HepG2 (cell line): ENCODE data around the gene WDR45B. TPM values are rescaled to one million over a fixed set of nuclear protein-coding genes. Genes with fewer than 3 reads are reported as not detected.
A peak's percentile ranks its signal among the peaks of the same experiment; 100 is the strongest.

Experiments
- ATAD3A ChIP-seq: sonication (generic); formaldehyde crosslinking; IDR thresholded peaks from 2 replicates; pipeline ENCODE4 v1.4.0; 2020; ENCODE audit warnings: missing genetic modification reagents
- BHLHE40 ChIP-seq: IDR thresholded peaks from 2 replicates; pipeline ENCODE4 v1.6.1; 2011; ENCODE audit warnings: low read length, improper control_type of control experiment
- JUN ChIP-seq: sonication (generic); formaldehyde crosslinking; IDR thresholded peaks from 2 replicates; pipeline ENCODE4 v1.4.0; 2020; ENCODE audit warnings: mild to moderate bottlenecking, missing genetic modification reagents
- MTA1 ChIP-seq: sonication (generic); formaldehyde crosslinking; IDR thresholded peaks from 2 replicates; pipeline ENCODE4 v1.4.0; 2020; ENCODE audit warnings: missing genetic modification reagents, mild to moderate bottlenecking, borderline replicate concordance
- ONECUT2 ChIP-seq: sonication (generic); formaldehyde crosslinking; IDR thresholded peaks from 2 replicates; pipeline ENCODE4 v1.4.0; 2020; ENCODE audit warnings: missing genetic modification reagents
- POLR2AphosphoS5 ChIP-seq: IDR thresholded peaks from 2 replicates; pipeline ENCODE4 v1.6.1; 2012; ENCODE audit warnings: low read depth, low read length
- RFXANK ChIP-seq: IDR thresholded peaks from 2 replicates; pipeline ENCODE4 v1.6.1; 2016
- SMAD9 ChIP-seq: sonication (generic); formaldehyde crosslinking; IDR thresholded peaks from 2 replicates; pipeline ENCODE4 v1.5.1; 2020; ENCODE audit warnings: mild to moderate bottlenecking, missing genetic modification reagents
- SNAPC5 ChIP-seq: sonication (generic); formaldehyde crosslinking; IDR thresholded peaks from 2 replicates; pipeline ENCODE4 v1.8.1; 2023; ENCODE audit warnings: mild to moderate bottlenecking, missing genetic modification reagents, borderline replicate concordance
- TARDBP ChIP-seq: sonication (generic); formaldehyde crosslinking; IDR thresholded peaks from 2 replicates; pipeline ENCODE4 v1.8.0; 2022; ENCODE audit warnings: mild to moderate bottlenecking, missing genetic modification reagents
- TOPORS ChIP-seq: sonication (generic); formaldehyde crosslinking; IDR thresholded peaks from 2 replicates; pipeline ENCODE4 v1.8.0; 2023; ENCODE audit warnings: mild to moderate bottlenecking, missing genetic modification reagents
- ZNF138 ChIP-seq: sonication (generic); formaldehyde crosslinking; IDR thresholded peaks from 2 replicates; pipeline ENCODE4 v1.5.0; 2020; ENCODE audit warnings: mild to moderate bottlenecking, low read depth, missing genetic modification reagents
- ZNF251 ChIP-seq: sonication (generic); formaldehyde crosslinking; IDR thresholded peaks from 2 replicates; pipeline ENCODE4 v1.9.0; 2021; ENCODE audit warnings: mild to moderate bottlenecking, missing genetic modification reagents
- ZNF335 ChIP-seq: sonication (generic); formaldehyde crosslinking; IDR thresholded peaks from 2 replicates; pipeline ENCODE4 v1.4.0; 2020; ENCODE audit warnings: missing genetic modification reagents
- ZXDC ChIP-seq: sonication (generic); formaldehyde crosslinking; IDR thresholded peaks from 2 replicates; pipeline ENCODE4 v1.5.0; 2020; ENCODE audit warnings: mild to moderate bottlenecking, missing genetic modification reagents
- polyA plus RNA-seq, 8 experiments: library from polyadenylated mRNA; depleted of rRNA in 3 of 8; stranded (reverse) in 7 of 8; unstranded in 1 of 8; fragments of >200 nt; fragmentation: Illumina TruSeq in 4 of 8; extraction: Trizol in 4 of 8; gene quantifications; 2 replicates each; pipeline versions ENCODE4 v1.2.1 to v1.2.3, GENCODE V29; 2011 to 2016; ENCODE audit warnings: low read depth in 4 of 8, missing spikeins in 1 of 8, mixed read lengths in 1 of 8; ENCODE audit not compliant: insufficient read depth in 1 of 8
- total RNA-seq, 5 experiments: library from RNA; depleted of rRNA; stranded (reverse); fragments of >200 nt; fragmentation: Illumina TruSeq; extraction: Trizol; gene quantifications; 2 replicates each; pipeline ENCODE4 v1.2.3, GENCODE V29; 2016; ENCODE audit warnings: low read depth in 1 of 5
- TF ChIP-seq, protein P1 (sequence below): sonication (generic); formaldehyde crosslinking; IDR thresholded peaks from 2 replicates; pipeline ENCODE4 v1.4.0; 2020; ENCODE audit warnings: mild to moderate bottlenecking, missing genetic modification reagents, borderline replicate concordance
- TF ChIP-seq, protein P2 (sequence below): sonication (generic); formaldehyde crosslinking; IDR thresholded peaks from 2 replicates; pipeline ENCODE4 v1.5.1; 2020; ENCODE audit warnings: missing genetic modification reagents, mild to moderate bottlenecking, borderline replicate concordance
- TF ChIP-seq, protein P3 (sequence below): sonication (generic); formaldehyde crosslinking; IDR thresholded peaks from 2 replicates; pipeline ENCODE4 v1.5.0; 2020; ENCODE audit warnings: mild to moderate bottlenecking, low read depth, missing genetic modification reagents, borderline replicate concordance
- TF ChIP-seq, protein P4 (sequence below): sonication (generic); formaldehyde crosslinking; IDR thresholded peaks from 2 replicates; pipeline ENCODE4 v1.4.0; 2020; ENCODE audit warnings: missing genetic modification reagents

WDR45B gene
- total and polyA plus RNA-seq, 2 of the 13 experiments (the other 11 are each of a cell fraction or from before 2014, with no cell fraction given), result 86.2 to 155 TPM

- TF ChIP-seq, protein P1, sequence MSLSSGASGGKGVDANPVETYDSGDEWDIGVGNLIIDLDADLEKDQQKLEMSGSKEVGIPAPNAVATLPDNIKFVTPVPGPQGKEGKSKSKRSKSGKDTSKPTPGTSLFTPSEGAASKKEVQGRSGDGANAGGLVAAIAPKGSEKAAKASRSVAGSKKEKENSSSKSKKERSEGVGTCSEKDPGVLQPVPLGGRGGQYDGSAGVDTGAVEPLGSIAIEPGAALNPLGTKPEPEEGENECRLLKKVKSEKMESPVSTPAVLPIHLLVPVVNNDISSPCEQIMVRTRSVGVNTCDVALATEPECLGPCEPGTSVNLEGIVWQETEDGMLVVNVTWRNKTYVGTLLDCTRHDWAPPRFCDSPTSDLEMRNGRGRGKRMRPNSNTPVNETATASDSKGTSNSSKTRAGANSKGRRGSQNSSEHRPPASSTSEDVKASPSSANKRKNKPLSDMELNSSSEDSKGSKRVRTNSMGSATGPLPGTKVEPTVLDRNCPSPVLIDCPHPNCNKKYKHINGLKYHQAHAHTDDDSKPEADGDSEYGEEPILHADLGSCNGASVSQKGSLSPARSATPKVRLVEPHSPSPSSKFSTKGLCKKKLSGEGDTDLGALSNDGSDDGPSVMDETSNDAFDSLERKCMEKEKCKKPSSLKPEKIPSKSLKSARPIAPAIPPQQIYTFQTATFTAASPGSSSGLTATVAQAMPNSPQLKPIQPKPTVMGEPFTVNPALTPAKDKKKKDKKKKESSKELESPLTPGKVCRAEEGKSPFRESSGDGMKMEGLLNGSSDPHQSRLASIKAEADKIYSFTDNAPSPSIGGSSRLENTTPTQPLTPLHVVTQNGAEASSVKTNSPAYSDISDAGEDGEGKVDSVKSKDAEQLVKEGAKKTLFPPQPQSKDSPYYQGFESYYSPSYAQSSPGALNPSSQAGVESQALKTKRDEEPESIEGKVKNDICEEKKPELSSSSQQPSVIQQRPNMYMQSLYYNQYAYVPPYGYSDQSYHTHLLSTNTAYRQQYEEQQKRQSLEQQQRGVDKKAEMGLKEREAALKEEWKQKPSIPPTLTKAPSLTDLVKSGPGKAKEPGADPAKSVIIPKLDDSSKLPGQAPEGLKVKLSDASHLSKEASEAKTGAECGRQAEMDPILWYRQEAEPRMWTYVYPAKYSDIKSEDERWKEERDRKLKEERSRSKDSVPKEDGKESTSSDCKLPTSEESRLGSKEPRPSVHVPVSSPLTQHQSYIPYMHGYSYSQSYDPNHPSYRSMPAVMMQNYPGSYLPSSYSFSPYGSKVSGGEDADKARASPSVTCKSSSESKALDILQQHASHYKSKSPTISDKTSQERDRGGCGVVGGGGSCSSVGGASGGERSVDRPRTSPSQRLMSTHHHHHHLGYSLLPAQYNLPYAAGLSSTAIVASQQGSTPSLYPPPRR, result peak; percentile 40; the same call in 1 of the 2 replicates
- TF ChIP-seq RFXANK (CRISPR knock-in tag) (no peak), BHLHE40 (0 out of 2 replicates have a peak, but pooled peaks have one; percentile 55), JUN (CRISPR knock-in tag) (no peak), ZNF251 (CRISPR knock-in tag) (no peak), TARDBP (CRISPR knock-in tag) (no peak), TOPORS (CRISPR knock-in tag) (no peak), MTA1 (no peak), SNAPC5 (no peak), ATAD3A (CRISPR knock-in tag) (peak; percentile 10; the same call in 1 of the 2 replicates), ZNF335 (CRISPR knock-in tag) (0 out of 2 replicates have a peak, but pooled peaks have one; percentile 54), ZNF138 (no peak), POLR2AphosphoS5 (no peak), ONECUT2 (CRISPR knock-in tag) (no peak), SMAD9 (no peak), ZXDC (CRISPR knock-in tag) (peak; percentile 87)
- TF ChIP-seq, protein P2, sequence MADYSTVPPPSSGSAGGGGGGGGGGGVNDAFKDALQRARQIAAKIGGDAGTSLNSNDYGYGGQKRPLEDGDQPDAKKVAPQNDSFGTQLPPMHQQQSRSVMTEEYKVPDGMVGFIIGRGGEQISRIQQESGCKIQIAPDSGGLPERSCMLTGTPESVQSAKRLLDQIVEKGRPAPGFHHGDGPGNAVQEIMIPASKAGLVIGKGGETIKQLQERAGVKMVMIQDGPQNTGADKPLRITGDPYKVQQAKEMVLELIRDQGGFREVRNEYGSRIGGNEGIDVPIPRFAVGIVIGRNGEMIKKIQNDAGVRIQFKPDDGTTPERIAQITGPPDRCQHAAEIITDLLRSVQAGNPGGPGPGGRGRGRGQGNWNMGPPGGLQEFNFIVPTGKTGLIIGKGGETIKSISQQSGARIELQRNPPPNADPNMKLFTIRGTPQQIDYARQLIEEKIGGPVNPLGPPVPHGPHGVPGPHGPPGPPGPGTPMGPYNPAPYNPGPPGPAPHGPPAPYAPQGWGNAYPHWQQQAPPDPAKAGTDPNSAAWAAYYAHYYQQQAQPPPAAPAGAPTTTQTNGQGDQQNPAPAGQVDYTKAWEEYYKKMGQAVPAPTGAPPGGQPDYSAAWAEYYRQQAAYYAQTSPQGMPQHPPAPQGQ (CRISPR knock-in tag), result no peak
- TF ChIP-seq, protein P3, sequence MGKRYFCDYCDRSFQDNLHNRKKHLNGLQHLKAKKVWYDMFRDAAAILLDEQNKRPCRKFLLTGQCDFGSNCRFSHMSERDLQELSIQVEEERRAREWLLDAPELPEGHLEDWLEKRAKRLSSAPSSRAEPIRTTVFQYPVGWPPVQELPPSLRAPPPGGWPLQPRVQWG, result no peak
- TF ChIP-seq, protein P4, sequence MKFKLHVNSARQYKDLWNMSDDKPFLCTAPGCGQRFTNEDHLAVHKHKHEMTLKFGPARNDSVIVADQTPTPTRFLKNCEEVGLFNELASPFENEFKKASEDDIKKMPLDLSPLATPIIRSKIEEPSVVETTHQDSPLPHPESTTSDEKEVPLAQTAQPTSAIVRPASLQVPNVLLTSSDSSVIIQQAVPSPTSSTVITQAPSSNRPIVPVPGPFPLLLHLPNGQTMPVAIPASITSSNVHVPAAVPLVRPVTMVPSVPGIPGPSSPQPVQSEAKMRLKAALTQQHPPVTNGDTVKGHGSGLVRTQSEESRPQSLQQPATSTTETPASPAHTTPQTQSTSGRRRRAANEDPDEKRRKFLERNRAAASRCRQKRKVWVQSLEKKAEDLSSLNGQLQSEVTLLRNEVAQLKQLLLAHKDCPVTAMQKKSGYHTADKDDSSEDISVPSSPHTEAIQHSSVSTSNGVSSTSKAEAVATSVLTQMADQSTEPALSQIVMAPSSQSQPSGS (CRISPR knock-in tag), result peak; percentile 38; the same call in 1 of the 2 replicates
Observed at GRCh38 chr17:82668631-82669099, 20.4 kb upstream of the WDR45B start (continued).
